HG03103 (cell line): Measurements from ENCODE around the gene JDP2.
A peak's percentile ranks its signal among the peaks of the same experiment; 100 is the strongest.

Experiments used
- ATAC-seq: cut with Tn5 transposase; IDR thresholded peaks from one replicate; pipeline ENCODE4 v1.9.1; 2021; ENCODE audit warnings: low read depth; ENCODE audit not compliant: unreplicated experiment

Gene JDP2

DNA sequence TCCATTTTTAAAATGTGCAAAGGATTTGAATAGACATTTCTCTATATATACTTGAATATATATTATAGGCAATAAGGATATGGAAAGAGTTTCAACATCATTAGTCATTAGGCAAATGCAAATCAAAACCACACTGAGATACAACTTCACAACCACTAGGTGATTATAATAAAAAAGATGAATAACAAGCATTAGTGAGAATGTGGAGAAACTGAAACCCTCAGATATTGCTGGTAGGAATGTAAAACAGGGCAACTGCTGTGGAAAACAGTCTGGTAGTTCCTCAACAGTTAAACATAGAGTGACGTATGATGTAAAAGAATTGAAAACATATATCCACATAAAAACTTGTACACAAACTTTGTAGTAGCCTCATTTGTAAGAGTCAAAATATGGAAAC lies 82.7 kb downstream of the JDP2 start:
- no peak for ATAC-seq

DNA sequence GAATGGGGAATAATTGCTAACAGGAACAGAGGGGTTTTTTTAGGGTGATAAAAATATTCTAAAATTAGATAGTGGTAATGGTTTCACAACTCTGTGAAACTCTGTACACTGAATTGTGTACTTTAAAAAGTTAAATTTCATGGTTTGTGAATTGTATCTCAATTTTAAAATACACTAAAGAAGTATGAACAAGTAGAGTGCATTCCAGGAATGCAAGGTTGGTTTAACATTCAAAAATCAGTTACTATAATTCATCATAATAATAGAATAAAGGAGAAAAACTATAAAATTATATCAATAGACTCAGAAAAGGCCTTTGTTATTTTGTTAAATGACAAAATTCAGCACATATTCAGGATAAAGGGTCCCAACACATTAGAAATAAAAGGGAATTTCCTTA lies 83.4 kb downstream of the JDP2 start:
- no peak for ATAC-seq

DNA sequence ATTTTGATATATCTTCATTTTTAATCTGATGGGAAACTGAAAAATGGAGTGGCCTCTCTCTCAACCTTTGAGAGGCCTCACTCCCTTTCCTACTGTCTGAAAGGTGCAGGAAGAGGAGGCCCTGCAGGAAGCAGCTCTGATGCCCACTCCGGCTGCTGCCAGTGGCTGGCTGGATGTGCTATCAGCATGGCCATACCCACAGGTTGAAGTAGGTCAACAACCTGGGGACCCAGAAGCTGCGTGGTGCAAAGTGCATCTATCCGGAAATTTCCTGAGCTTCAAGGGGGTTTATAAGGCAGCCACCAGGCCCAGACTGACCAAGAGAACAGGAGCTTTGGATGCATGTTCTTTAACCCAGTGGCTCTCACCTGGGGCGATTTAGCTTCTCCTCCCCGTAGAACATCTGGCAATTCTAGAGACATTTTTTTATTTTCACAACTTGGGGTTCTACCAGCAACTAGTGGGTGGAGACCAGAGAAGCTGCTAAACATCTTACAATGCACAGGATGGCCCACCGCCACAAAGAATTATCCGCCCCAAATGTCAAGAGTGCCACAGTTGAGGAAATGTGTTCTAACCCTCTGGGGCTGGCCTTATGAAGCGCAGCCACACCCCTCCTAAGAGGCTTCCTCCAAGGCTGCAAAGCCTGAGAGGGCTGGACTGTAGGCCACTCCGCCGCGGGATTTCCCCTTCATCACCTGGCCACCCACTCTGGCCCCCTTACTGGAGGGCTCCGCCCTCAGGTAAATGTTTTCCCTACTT lies 86.3 kb downstream of the JDP2 start:
- ATAC-seq: no peak

DNA sequence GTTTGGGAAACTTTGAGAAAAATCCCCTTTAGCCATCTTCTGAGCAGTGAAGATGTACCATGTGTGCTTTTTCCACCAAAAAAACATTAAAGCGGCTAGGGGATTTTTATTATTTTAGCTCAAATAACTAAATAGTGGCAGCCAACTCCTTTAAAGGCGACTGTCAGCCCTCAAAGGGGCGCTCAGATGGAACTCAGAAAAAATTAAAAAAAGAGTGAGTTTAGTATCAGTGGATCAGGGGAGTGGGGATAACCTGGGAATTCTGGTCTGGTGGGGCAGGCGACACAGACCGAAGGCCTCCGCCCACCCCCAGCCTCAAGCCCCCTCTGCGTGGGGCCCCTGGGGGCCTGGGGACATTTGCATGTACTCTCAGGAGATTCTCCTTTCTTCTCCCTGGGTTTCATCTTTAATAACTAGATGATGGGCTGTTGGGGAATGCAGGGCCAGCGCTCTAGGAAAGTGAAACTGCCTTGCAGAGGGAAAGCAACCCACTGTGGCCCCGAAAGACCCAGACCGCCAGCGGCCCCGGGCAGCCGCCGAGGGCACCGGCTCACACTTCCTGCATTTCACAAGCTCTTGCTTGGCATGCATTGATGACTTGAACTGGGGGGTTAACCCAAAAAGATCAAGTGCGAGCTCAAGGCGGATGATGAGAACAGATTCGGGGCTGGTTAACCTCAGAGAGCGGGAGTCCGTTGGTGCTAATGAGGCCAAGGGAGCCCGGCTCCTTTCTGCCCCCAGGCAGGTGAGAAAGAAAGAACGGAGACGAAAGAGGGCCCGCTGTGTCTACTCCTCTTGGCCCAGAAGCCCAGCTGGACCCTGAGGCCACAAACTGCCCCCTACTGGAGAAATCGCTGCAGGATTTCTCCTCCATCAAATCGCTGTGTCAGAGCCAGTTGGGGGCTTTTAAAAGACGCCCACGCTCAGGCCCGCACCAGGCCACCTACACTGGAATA lies 87.1 kb downstream of the JDP2 start:
- no peak for ATAC-seq

DNA sequence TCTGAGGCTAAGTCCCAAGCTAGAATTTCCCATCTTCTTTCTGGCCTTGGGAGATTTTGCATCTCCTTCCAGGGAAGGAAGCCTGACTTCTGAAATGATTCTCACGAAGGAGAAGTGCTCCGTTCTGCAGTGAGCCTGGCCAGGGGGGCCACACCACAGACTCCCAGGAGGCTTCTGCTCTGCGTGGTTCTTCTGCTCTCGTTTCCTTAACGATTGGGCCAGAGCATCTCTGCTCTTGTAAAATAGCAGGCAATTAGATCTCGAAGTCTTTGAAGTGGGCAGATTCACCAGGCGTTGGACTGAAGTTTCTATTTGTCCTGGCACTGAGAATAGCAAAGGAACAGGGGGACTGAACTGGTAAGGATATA lies 87.8 kb downstream of the JDP2 start:
- no peak for ATAC-seq

DNA sequence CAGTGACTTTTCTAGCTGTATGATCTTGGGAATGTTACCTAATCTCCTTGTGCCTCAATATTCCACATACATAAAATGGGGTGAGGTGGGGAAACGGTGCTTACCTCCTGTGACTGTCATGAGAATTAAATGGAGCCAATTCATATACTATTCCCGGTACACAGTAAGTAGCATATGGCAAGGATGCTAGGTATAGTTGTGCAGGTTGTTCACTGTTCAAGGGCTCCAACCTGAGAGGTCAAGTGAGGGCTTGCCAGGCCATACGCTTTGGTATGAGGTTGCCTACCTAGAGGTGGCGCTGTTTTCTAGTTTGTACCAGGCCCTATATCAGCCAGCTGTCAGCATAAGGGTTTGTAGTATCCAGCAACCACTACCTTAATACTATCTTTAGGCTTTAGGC lies 90.8 kb downstream of the JDP2 start:
- no peak for ATAC-seq

DNA sequence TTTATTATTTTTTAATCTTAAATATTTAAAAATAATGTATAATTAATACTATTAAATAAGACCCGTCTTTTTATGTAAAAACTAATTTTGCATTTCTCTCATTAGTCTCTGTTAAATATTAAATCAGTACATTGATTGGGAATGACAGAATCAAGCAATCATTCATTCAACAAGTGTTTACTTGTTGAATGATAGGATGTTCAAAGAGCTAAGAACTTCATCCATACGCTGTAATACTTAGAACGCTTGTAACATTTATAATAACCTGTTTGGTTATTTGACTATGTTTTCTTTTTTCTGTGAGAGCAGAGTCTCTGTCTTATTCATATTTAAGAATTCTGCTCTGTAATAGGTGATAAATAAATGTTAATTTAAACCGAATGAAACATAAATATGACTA lies 91.6 kb downstream of the JDP2 start:
- no peak for ATAC-seq

DNA sequence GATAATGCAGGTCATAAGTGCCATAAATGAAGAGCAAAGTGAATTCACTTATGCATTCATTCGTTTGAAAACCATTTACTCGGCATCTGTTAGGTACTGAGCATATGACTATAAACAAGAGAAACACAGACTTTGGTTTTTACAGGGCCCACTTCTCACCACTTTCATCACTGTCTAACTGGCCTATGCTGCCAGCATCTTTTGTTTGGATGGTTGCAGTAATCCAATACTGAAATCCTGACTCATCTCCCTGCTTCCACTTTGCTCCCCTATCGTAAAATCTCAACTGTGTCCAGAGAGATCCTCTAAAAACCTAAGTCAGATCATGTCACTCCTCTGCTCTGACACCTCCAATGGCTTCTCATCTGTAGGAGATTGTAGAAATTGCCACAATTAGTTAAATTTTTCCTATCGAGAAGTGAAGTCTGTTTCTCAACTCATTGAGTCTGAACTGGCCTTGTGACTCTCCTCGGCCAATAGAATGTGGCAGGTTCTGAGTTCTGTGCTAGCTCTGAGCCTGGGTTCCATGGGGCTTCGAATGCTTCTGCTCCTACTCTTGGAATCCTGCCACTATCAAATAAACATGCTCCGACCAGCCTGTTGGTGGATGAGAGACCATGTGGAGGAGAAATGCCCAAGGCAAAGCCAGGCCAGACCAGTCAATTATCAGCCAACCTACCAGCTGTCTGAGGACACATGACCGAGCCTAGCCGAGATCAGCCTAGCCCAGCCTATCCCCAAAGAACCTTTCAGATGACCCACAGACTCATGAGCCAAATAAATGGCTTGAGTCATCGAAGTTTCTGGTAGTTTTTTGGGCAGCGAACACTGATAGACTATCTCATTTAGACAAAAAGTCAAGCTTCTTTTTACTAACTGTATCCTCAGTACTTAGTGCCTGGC lies 92.3 kb downstream of the JDP2 start:
- ATAC-seq: no peak

DNA sequence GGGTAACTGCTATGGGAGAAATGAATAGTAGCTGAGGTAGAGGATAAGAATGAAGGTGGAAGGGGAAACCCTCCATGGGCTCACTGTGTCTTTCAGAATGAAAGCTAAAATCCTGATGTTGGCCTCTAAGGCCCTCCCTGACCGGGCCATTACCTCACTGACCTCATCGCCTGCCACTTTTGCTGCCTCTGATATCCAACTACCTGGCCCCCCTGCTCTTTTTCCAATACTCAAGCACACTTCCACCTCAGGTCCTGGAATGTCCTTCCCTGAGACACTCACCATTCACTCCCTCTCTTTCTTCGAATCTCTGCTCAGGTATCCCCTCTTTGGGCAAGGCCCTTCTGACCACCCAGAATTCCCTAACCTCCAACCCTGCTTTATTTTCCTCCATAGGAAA lies 93.0 kb downstream of the JDP2 start:
- ATAC-seq: no peak

DNA sequence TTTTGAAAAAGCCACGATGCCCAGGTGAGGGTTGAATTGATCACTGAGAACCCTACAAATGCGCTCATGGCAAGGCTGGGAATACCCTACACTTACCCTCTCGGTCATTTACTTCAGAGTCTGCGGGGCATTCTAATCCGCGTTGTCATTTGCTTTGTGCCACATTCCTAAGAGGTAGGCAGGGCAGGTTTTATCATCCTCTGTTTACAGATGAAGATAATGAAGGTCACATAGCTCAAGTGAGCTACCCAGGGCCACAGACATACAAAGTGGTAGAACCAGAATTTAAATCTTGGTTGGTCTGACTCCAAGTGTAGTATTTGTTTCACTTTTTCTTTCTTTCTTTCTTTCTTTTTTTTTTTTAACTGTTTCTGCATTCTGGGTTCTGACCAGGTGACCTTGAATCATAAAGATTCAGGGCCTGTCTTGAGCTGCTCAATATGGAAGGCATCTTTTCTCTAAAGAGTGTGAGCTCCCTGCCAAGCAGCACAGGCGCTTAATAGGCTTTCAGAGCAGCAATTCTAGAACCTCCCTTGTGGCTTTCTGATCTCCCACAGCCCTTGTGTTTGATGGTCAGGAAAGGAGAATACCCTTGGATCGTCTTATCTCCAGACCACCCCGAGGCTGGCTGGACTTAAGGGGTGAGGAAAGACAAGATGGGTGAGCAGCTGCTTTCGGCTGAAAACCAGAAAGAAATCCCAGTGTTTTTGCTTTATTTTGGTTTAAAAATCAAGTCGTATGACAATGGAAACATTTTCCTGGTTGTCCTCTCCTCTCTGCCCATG lies 93.8 kb downstream of the JDP2 start:
- peak; percentile 5 for ATAC-seq

DNA sequence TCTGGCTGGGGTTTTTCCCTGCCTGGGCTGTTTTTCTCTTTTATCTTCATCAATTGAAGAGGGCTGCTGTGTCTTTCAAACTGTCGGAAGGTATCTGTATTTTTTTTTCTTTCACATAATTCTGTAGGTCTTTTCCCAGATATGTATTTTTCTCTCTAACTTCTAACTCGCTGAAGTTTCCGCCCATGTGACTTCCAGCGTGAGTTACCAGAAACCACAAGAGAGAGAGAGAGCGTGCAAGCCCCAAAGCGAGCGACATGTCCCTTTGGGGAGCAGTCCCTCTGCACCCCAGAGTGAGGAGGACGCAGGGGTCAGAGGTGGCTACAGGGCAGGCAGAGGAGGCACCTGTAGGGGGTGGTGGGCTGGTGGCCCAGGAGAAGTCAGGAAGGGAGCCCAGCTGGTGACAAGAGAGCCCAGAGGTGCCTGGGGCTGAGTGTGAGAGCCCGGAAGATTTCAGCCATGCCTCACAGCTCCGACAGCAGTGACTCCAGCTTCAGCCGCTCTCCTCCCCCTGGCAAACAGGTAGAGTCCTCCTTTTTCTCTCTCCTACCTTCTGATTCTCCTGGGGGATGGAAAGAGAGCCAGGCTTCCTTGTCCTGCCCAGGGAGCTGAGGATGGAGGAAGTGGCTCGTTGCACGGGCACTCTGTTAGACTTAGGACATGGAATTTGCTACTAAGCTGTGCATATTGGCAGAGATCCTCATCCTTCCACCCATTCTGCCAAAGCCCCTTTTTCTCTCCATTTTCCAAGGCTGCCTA lies 94.6 kb downstream of the JDP2 start, which contains the start of gene BATF:
TSS of gene BATF (plus strand) at position 246 of the 759 bp plus-strand sequence. CDS start at position 460, 214 bp downstream.
- ATAC-seq: peak; percentile 32

DNA sequence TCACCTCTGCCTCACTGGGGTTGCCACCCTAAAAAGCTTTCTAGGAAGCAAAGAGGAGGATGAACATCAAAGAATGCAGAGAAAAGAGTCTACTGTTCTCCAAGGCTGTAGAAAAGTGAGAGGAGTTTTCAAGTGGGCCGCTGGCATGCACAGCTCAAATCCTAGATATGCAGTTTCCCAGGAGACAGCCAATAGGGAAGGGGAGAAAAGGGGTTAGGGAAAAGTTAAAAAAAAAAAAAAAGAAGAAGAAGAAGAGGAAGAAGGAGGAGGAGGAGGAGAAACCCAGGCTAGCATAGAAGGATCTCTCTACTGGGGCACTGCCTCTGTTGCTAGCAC lies 95.1 kb downstream of the JDP2 start:
- no peak for ATAC-seq
